Activated CD4-positive, CD25-positive, alpha-beta regulatory T cell (primary cell): ENCODE data around the gene HDAC9.

Experiments used
- DNase-seq, 4 experiments: peaks; one replicate each; lab custom pipeline; 2025; lab: John Stamatoyannopoulos, UW

Gene HDAC9

GRCh38 chr7:18659746-18660145 lies 164.2 kb downstream of the HDAC9 start:
- no peak for DNase-seq

GRCh38 chr7:18663321-18663720 lies 167.8 kb downstream of the HDAC9 start:
- no peak for DNase-seq

- DNase-seq, result peak; percentile 4 to 24 (median 6)
These were observed 170.7 kb downstream of the HDAC9 start for GRCh38 chr7:18666107-18666728.

GRCh38 chr7:18667466-18667865 lies 171.9 kb downstream of the HDAC9 start:
- DNase-seq, result no peak

GRCh38 chr7:18671176-18671575 lies 175.6 kb downstream of the HDAC9 start:
- DNase-seq, result no peak

GRCh38 chr7:18675579-18675978 lies 180.0 kb downstream of the HDAC9 start:
- no peak for DNase-seq

- no peak for DNase-seq
These were observed 183.7 kb downstream of the HDAC9 start for GRCh38 chr7:18679261-18679660.

GRCh38 chr7:18680576-18680975 lies 185.0 kb downstream of the HDAC9 start:
- DNase-seq, result no peak

- DNase-seq, result no peak
These were observed 189.4 kb downstream of the HDAC9 start for GRCh38 chr7:18684916-18685315.

GRCh38 chr7:18685971-18686370 lies 190.4 kb downstream of the HDAC9 start:
- DNase-seq, result no peak

GRCh38 chr7:18689551-18689950 lies 194.0 kb downstream of the HDAC9 start:
- DNase-seq, result no peak

GRCh38 chr7:18693406-18693805 lies 197.9 kb downstream of the HDAC9 start:
- DNase-seq, result no peak

GRCh38 chr7:18693816-18694215 lies 198.3 kb downstream of the HDAC9 start:
- no peak for DNase-seq

- DNase-seq, result no peak
These were observed 198.9 kb downstream of the HDAC9 start for GRCh38 chr7:18694484-18694883.

GRCh38 chr7:18694911-18695310 lies 199.4 kb downstream of the HDAC9 start:
- no peak for DNase-seq

- no peak for DNase-seq
These were observed 202.7 kb downstream of the HDAC9 start for GRCh38 chr7:18698258-18698734.

- DNase-seq, result no peak
These were observed 204.6 kb downstream of the HDAC9 start for GRCh38 chr7:18700147-18700546.

GRCh38 chr7:18702071-18702829 lies 206.7 kb downstream of the HDAC9 start:
- no peak for DNase-seq

GRCh38 chr7:18703685-18704084 lies 208.1 kb downstream of the HDAC9 start:
- no peak for DNase-seq

GRCh38 chr7:18706670-18707069 lies 211.1 kb downstream of the HDAC9 start:
- DNase-seq, result no peak

- no peak for DNase-seq
These were observed 212.7 kb downstream of the HDAC9 start for GRCh38 chr7:18708204-18708603.

- no peak for DNase-seq
These were observed 220.4 kb downstream of the HDAC9 start for GRCh38 chr7:18715988-18716387.

- DNase-seq, result no peak
These were observed 225.9 kb downstream of the HDAC9 start for GRCh38 chr7:18721429-18721828.

GRCh38 chr7:18724318-18724717 lies 228.8 kb downstream of the HDAC9 start:
- no peak for DNase-seq
